ENCODE results near the gene SYDE2.
"Not testable (repeated sequence)": the region's sequence is repeated elsewhere in the genome, so short reads cannot be mapped to it uniquely, and the experiment has no call there.

SYDE2 gene

GRCh38 chr1:85200463-85201339 lies at the start of gene SYDE2:
TSS of gene SYDE2 (minus strand) at chr1:85201016. CDS start at chr1:85200996, 20 bp downstream.
- Histone ChIP-seq H3F3A (ENCODE audit: insufficient read depth, low read length) (no peaks in the 10 kb centered on the region; the same call in 1 of the 2 replicates), H3K79me2 (ENCODE audit: low read length) (peaks cover 27% of the 10 kb centered on the region), H3K27me3 (replicated peaks; ENCODE audit: insufficient read depth, low read length) (no peaks in the 10 kb centered on the region), H3K9ac (ENCODE audit: low read length) (peak within 1 kb of the TSS; percentile 67), H3K4me3 (ENCODE audit: low read length) (peak within 1 kb of the TSS; percentile 83), H3K9me3 (replicated peaks; ENCODE audit: insufficient read depth, low read length) (no peaks in the 10 kb centered on the region), H3K4me1 (ENCODE audit: low read length) (peaks cover 6% of the 10 kb centered on the region; the same call in 1 of the 2 replicates), H2AFZ (ENCODE audit: low read length) (peak within 1 kb of the TSS; percentile 83), H3K9me2 (replicated peaks; ENCODE audit: insufficient read depth, low read length) (no peaks in the 10 kb centered on the region), H3K36me3 (replicated peaks; ENCODE audit: insufficient read depth, low read length) (no peaks in the 10 kb centered on the region), H3K27ac (ENCODE audit: low read length) (peak within 1 kb of the TSS; percentile 81), H4K20me1 (ENCODE audit: insufficient read depth, low read length) (no peaks in the 10 kb centered on the region), H3K4me2 (ENCODE audit: low read depth, low read length) (peak within 1 kb of the TSS; percentile 77)
- TF ChIP-seq EZH2phosphoT487 (IDR thresholded peaks at IDR 0.05; ENCODE audit: low read length) (no peak), CTCF (IDR thresholded peaks at IDR 0.05; ENCODE audit: low read length) (no peak), EZH2 (optimal IDR thresholded peaks at IDR 0.05; ENCODE audit: low read depth, low read length) (no peak)
- DNase-seq: peak; percentile 85

DNA sequence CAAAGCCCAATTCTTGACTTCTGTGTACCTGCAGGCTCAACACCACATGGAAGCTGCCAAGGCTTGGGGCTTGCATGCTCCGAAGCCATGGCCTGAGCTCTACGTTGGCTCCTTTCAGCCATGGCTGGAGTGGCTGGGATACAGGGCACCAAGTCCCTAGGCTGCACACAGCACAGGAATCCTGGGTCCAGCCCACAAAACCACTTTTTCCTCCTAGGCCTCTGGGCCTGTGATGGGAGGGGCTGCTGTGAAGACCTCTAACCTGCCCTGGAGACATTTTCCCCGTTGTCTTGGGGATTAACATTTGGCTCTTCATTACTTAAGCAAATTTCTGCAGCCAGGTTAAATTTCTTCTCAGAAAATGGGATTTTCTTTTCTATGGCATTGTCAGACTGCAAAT lies 48.2 kb upstream of the SYDE2 start:
- not testable (repeated sequence) for H3K9me3 ChIP-seq (replicated peaks; ENCODE audit: insufficient read depth, low read length); H3K36me3 ChIP-seq (replicated peaks; ENCODE audit: insufficient read depth, low read length); H3K27ac ChIP-seq (ENCODE audit: low read length); H3K9me2 ChIP-seq (replicated peaks; ENCODE audit: insufficient read depth, low read length); H4K20me1 ChIP-seq (ENCODE audit: insufficient read depth, low read length); H3K4me1 ChIP-seq (ENCODE audit: low read length); H3F3A ChIP-seq (ENCODE audit: insufficient read depth, low read length); DNase-seq; H3K4me3 ChIP-seq (ENCODE audit: low read length); H3K9ac ChIP-seq (ENCODE audit: low read length); H3K79me2 ChIP-seq (ENCODE audit: low read length); H2AFZ ChIP-seq (ENCODE audit: low read length); H3K4me2 ChIP-seq (ENCODE audit: low read depth, low read length); H3K27me3 ChIP-seq (replicated peaks; ENCODE audit: insufficient read depth, low read length)

DNA sequence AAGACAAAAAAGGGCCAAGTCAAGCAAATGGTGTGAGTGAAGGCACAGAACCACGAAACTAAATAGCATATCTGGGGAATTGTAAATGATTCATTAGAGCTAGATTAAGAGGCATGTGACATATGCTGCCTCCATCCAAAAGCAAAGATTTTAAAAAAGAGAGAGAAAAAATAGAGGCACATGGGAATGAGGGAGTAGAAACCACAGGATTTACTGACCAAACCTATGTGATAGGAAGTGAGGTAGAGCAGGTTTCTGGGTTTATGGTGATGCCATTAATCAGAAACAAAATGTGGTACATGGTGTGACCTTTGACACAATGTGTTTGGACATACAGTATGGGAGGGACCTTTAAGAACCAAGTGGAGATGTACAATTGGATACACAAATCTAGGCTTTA lies 45.1 kb upstream of the SYDE2 start:
- H2AFZ ChIP-seq (ENCODE audit: low read length): no peak overlapping the region
- no peaks in the 10 kb centered on the region for H3F3A ChIP-seq (ENCODE audit: insufficient read depth, low read length)
- no peaks in the 10 kb centered on the region for H3K9me3 ChIP-seq (replicated peaks; ENCODE audit: insufficient read depth, low read length)
- H3K27ac ChIP-seq (ENCODE audit: low read length): no peak overlapping the region
- DNase-seq: no peak
- H3K36me3 ChIP-seq (replicated peaks; ENCODE audit: insufficient read depth, low read length): no peaks in the 10 kb centered on the region
- no peaks in the 10 kb centered on the region for H3K9me2 ChIP-seq (replicated peaks; ENCODE audit: insufficient read depth, low read length)
- no peaks in the 10 kb centered on the region for H3K79me2 ChIP-seq (ENCODE audit: low read length)
- H3K4me2 ChIP-seq (ENCODE audit: low read depth, low read length): no peak overlapping the region
- no peaks in the 10 kb centered on the region for H4K20me1 ChIP-seq (ENCODE audit: insufficient read depth, low read length)
- H3K4me3 ChIP-seq (ENCODE audit: low read length): no peak overlapping the region
- no peaks in the 10 kb centered on the region for H3K4me1 ChIP-seq (ENCODE audit: low read length)
- no peaks in the 10 kb centered on the region for H3K27me3 ChIP-seq (replicated peaks; ENCODE audit: insufficient read depth, low read length)
- no peak overlapping the region for H3K9ac ChIP-seq (ENCODE audit: low read length)
- TF ChIP-seq EZH2phosphoT487 (IDR thresholded peaks at IDR 0.05; ENCODE audit: low read length) (no peak), CTCF (IDR thresholded peaks at IDR 0.05; ENCODE audit: low read length) (no peak)

GRCh38 chr1:85245456-85245855 lies 44.6 kb upstream of the SYDE2 start:
- Histone ChIP-seq H3K27me3 (replicated peaks; ENCODE audit: insufficient read depth, low read length) (no peaks in the 10 kb centered on the region), H3K36me3 (replicated peaks; ENCODE audit: insufficient read depth, low read length) (no peaks in the 10 kb centered on the region), H3F3A (ENCODE audit: insufficient read depth, low read length) (no peaks in the 10 kb centered on the region), H3K4me1 (ENCODE audit: low read length) (no peaks in the 10 kb centered on the region), H3K9me2 (replicated peaks; ENCODE audit: insufficient read depth, low read length) (no peaks in the 10 kb centered on the region), H3K9me3 (replicated peaks; ENCODE audit: insufficient read depth, low read length) (no peaks in the 10 kb centered on the region), H3K4me3 (ENCODE audit: low read length) (no peak overlapping the region), H3K4me2 (ENCODE audit: low read depth, low read length) (no peak overlapping the region), H3K9ac (ENCODE audit: low read length) (no peak overlapping the region), H2AFZ (ENCODE audit: low read length) (no peak overlapping the region), H3K27ac (ENCODE audit: low read length) (no peak overlapping the region), H3K79me2 (ENCODE audit: low read length) (no peaks in the 10 kb centered on the region), H4K20me1 (ENCODE audit: insufficient read depth, low read length) (no peaks in the 10 kb centered on the region)
- TF ChIP-seq EZH2 (optimal IDR thresholded peaks at IDR 0.05; ENCODE audit: low read depth, low read length) (no peak), CTCF (IDR thresholded peaks at IDR 0.05; ENCODE audit: low read length) (no peak), EZH2phosphoT487 (IDR thresholded peaks at IDR 0.05; ENCODE audit: low read length) (no peak)
- no peak for DNase-seq

All from MM.1S (cell line).